ENCODE results near the gene TANC1.

The TANC1 gene

GRCh38 chr2:159200498-159200897 lies 232.1 kb downstream of the TANC1 start:
- no peaks in the 10 kb centered on the region for H3K9me3 Mint-ChIP-seq
- peaks cover 46% of the 10 kb centered on the region for H3K4me1 Mint-ChIP-seq
- H3K36me3 Mint-ChIP-seq (ENCODE audit: low read depth) = peaks cover 86% of the 10 kb centered on the region
- H3K27ac Mint-ChIP-seq = no peak overlapping the region
- no peaks in the 10 kb centered on the region for H3K27me3 Mint-ChIP-seq (ENCODE audit: low read depth)
- TF ChIP-seq, protein P1, sequence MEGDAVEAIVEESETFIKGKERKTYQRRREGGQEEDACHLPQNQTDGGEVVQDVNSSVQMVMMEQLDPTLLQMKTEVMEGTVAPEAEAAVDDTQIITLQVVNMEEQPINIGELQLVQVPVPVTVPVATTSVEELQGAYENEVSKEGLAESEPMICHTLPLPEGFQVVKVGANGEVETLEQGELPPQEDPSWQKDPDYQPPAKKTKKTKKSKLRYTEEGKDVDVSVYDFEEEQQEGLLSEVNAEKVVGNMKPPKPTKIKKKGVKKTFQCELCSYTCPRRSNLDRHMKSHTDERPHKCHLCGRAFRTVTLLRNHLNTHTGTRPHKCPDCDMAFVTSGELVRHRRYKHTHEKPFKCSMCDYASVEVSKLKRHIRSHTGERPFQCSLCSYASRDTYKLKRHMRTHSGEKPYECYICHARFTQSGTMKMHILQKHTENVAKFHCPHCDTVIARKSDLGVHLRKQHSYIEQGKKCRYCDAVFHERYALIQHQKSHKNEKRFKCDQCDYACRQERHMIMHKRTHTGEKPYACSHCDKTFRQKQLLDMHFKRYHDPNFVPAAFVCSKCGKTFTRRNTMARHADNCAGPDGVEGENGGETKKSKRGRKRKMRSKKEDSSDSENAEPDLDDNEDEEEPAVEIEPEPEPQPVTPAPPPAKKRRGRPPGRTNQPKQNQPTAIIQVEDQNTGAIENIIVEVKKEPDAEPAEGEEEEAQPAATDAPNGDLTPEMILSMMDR (IDR thresholded peaks at IDR 0.05; ENCODE audit: unreplicated experiment in 3 of 3) = no peak
- no peak overlapping the region for H3K4me3 Mint-ChIP-seq

DNA sequence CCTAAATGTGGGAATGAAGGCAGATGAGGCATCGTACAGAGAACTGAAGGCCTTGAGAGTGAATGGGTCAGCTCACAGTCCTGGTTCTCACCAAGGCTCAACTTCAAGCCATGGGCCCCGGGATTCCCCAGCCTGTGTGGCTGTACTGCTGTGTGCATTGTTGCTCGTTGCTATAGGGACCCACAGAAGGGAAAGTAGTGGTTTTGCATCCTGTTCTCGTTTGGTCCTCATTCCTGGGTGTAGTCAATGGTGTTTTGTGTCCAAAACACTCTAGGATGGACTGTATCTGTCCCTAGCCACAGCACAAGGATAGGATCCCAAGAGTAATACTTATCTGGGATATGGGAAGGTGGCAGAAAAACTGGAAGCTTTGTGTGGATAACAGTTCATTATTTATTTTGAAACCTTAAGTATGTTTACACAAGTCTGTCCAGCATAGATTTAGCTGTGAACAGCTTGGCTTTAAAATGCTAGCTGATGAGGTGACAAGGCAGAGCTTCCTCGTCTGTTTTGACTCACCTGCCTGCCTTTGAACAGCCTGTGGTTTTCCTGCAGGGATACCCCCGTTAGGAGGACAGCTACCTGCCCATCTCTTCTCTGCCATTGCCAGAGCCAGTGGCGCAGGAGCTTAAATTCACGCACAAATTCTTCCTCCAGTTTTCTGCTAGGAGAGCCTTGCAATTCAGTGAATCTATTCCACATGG lies 233.1 kb downstream of the TANC1 start:
- TF ChIP-seq, protein P1 (IDR thresholded peaks at IDR 0.05; ENCODE audit: unreplicated experiment in 3 of 3) = no peak
- Mint-ChIP-seq H3K4me1 (peaks cover 55% of the 10 kb centered on the region), H3K27me3 (ENCODE audit: low read depth) (no peaks in the 10 kb centered on the region), H3K36me3 (ENCODE audit: low read depth) (peaks cover 87% of the 10 kb centered on the region), H3K27ac (no peak overlapping the region), H3K4me3 (no peak overlapping the region), H3K9me3 (no peaks in the 10 kb centered on the region)

DNA sequence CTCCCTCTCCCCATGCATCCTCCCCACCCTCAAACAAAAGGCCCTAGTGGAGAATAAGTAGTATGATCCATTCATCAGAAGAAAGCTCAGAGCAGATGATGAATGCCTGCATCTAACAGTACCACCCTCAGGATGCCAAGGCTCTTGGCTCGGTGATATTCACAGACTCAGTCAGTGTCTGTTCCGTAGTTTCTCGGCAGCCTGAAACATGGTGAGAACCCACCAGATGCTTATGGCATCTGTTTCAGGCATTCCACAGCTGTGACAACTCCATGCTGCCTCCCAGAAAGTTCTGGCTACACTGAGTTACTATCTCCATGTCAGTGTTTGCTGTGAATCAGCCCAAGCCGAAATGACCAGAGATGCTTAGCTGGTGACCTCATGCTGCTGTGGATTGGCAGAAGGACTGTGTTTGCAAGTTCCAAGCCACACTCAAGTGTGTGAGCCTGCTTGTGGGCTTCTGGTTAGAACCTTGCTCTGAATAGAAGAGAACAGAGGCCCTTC lies 234.2 kb downstream of the TANC1 start:
- TF ChIP-seq, protein P1 (IDR thresholded peaks at IDR 0.05; ENCODE audit: unreplicated experiment in 3 of 3) = no peak

DNA sequence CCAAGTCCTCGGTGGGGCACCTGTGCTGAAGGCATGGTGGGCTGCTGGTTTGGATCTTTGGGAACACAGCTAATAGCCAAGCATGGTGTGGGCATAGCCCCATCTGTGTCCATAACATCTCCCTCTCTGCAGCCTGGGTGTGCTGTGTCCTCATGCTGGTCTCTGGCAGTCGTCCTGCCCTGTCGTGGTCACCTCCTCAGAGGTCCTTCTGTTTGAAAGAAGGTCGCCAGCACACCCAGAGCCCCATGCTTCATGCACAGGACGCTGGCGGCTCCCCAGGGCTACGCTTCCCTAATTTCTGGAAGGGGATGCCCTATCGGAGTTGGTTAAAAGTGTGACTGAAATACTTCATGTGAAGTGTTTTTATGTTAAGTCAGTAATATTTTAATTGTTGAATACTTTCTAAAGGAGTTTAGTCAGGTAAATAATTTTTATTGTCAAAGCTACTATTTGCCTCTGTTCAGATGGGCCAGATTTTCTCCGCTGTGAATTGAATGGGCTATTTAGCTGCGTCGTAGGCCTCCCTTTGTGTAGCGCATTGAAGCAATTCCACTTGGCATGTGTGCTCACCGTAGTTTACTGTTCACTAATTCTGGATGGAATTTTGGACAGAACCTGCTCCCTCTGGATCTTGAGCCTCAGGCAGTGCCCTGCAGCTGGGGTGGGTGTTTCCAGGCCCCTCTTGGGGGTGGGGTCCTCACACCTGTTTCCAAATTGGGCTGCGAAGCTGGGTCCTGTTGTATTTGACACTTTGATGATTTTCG lies 236.1 kb downstream of the TANC1 start:
- no peaks in the 10 kb centered on the region for H3K27me3 Mint-ChIP-seq (ENCODE audit: low read depth)
- TF ChIP-seq, protein P1 (IDR thresholded peaks at IDR 0.05; ENCODE audit: unreplicated experiment in 3 of 3) = no peak
- no peak overlapping the region for H3K4me3 Mint-ChIP-seq
- peaks cover 74% of the 10 kb centered on the region for H3K36me3 Mint-ChIP-seq (ENCODE audit: low read depth)
- no peaks in the 10 kb centered on the region for H3K9me3 Mint-ChIP-seq
- peaks cover 61% of the 10 kb centered on the region for H3K4me1 Mint-ChIP-seq
- H3K27ac Mint-ChIP-seq = no peak overlapping the region

More for the DNA sequence above, 234.2 kb downstream of the TANC1 start:
- Mint-ChIP-seq H3K27ac (peak overlapping the region in 2 of 3 experiments; percentile 40 to 83), H3K27me3 (ENCODE audit: low read depth) (no peaks in the 10 kb centered on the region), H3K4me3 (no peak overlapping the region), H3K4me1 (peaks cover 56% of the 10 kb centered on the region), H3K36me3 (ENCODE audit: low read depth) (peaks cover 85% of the 10 kb centered on the region), H3K9me3 (no peaks in the 10 kb centered on the region)

DNA sequence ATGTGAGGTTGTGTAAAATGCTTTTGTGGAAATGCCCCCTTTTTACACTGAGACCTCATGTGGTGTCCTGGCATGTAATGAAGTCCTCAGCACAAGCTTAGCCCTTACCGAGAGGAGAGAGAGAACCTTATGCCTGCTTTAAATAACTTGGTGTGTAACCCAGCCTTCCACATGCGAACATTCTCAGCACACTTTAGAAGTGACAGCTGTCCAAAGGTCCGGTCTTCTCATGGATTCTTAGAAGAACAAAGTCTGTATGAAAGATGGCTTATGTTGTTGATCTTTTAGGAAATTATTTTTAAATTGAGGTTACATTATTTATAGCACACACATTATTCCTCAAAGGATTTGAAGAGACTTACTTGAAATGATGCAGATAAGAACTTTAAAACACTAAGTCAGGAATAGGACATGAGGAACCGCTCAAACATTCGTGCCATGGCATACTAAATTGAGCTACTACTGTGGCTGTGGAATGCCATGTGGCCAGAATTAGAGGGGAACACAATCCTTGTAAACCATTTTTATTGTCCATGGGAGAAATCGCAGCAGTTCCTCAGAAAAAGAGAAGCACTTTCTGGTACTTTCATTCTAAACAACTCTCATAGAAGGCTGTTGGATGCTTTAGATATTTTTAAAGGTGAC lies 238.4 kb downstream of the TANC1 start:
- Mint-ChIP-seq H3K36me3 (ENCODE audit: low read depth) (peaks cover 68% of the 10 kb centered on the region), H3K27ac (peak overlapping the region; percentile 30 to 59 (median 50)), H3K9me3 (no peaks in the 10 kb centered on the region), H3K27me3 (ENCODE audit: low read depth) (no peaks in the 10 kb centered on the region), H3K4me1 (peaks cover 63% of the 10 kb centered on the region), H3K4me3 (peak overlapping the region in 1 of 3 experiments; percentile 15)
- TF ChIP-seq, protein P1 (IDR thresholded peaks at IDR 0.05; ENCODE audit: unreplicated experiment in 3 of 3) = no peak
